HepG2 (cell line): ENCODE measurements around the gene ZNF740. TPM values are rescaled to one million over a fixed set of nuclear protein-coding genes. Genes with fewer than 3 reads are reported as not detected.

Experiments used
- ARID2 ChIP-seq: sonication (generic); formaldehyde crosslinking; IDR thresholded peaks from 2 replicates; pipeline ENCODE4 v1.8.1; 2022; ENCODE audit warnings: mild to moderate bottlenecking, missing genetic modification reagents, borderline replicate concordance
- ATAD3A ChIP-seq: sonication (generic); formaldehyde crosslinking; IDR thresholded peaks from 2 replicates; pipeline ENCODE4 v1.4.0; 2020; ENCODE audit warnings: missing genetic modification reagents
- FLYWCH1 ChIP-seq: sonication (generic); formaldehyde crosslinking; IDR thresholded peaks from 2 replicates; pipeline ENCODE4 v1.8.1; 2023; ENCODE audit warnings: mild to moderate bottlenecking, missing genetic modification reagents
- HDAC2 ChIP-seq: sonication (generic); formaldehyde crosslinking; IDR thresholded peaks from 2 replicates; pipeline ENCODE4 v1.4.0; 2020; ENCODE audit warnings: missing genetic modification reagents
- IKZF1 ChIP-seq: fragments of 450-650 bp; IDR thresholded peaks from 2 replicates; pipeline ENCODE4 v1.7.1; 2016
- MIER2 ChIP-seq: IDR thresholded peaks from 2 replicates; pipeline ENCODE4 v1.6.1; 2016; ENCODE audit warnings: missing biosample characterization, missing genetic modification reagents
- NFYC ChIP-seq: IDR thresholded peaks from 2 replicates; pipeline ENCODE4 v1.6.1; 2016; ENCODE audit warnings: missing genetic modification reagents, missing compliant biosample characterization
- NR2F2 ChIP-seq: IDR thresholded peaks from 2 replicates; pipeline ENCODE4 v1.6.1; 2012; ENCODE audit warnings: low read depth, inconsistent platforms, borderline replicate concordance
- PHF8 ChIP-seq: sonication (generic); formaldehyde crosslinking; IDR thresholded peaks from 2 replicates; pipeline ENCODE4 v1.5.0; 2020; ENCODE audit warnings: missing genetic modification reagents
- YEATS4 ChIP-seq: sonication (generic); formaldehyde crosslinking; IDR thresholded peaks from 2 replicates; pipeline ENCODE4 v1.4.0; 2020; ENCODE audit warnings: missing genetic modification reagents, borderline replicate concordance
- ZIK1 ChIP-seq: sonication (generic); formaldehyde crosslinking; IDR thresholded peaks from 2 replicates; pipeline ENCODE4 v1.5.0; 2020; ENCODE audit warnings: mild to moderate bottlenecking, low read depth, missing genetic modification reagents, borderline replicate concordance
- ZNF10 ChIP-seq: sonication (generic); formaldehyde crosslinking; IDR thresholded peaks from 2 replicates; pipeline ENCODE4 v1.4.0; 2020; ENCODE audit warnings: mild to moderate bottlenecking, low read depth, missing genetic modification reagents, borderline replicate concordance
- ZNF136 ChIP-seq: sonication (generic); formaldehyde crosslinking; IDR thresholded peaks from 2 replicates; pipeline ENCODE4 v1.8.1; 2022; ENCODE audit warnings: low read depth, mild to moderate bottlenecking, moderate library complexity, missing genetic modification reagents
- ZNF30 ChIP-seq: sonication (generic); formaldehyde crosslinking; IDR thresholded peaks from 2 replicates; pipeline ENCODE4 v1.5.0; 2020; ENCODE audit warnings: mild to moderate bottlenecking, missing genetic modification reagents
- ZNF501 ChIP-seq: sonication (generic); formaldehyde crosslinking; IDR thresholded peaks from 2 replicates; pipeline ENCODE4 v1.5.1; 2020; ENCODE audit warnings: mild to moderate bottlenecking, moderate library complexity, missing genetic modification reagents
- ZNF614 ChIP-seq: IDR thresholded peaks from 2 replicates; pipeline ENCODE4 v1.6.1; 2018; ENCODE audit warnings: missing biosample characterization, missing genetic modification reagents, inconsistent platforms, borderline replicate concordance
- ZNF616 ChIP-seq: sonication (generic); formaldehyde crosslinking; IDR thresholded peaks from 2 replicates; pipeline ENCODE4 v1.5.0; 2020; ENCODE audit warnings: low read depth, mild to moderate bottlenecking, missing genetic modification reagents
- ZNF674 ChIP-seq: sonication (generic); formaldehyde crosslinking; IDR thresholded peaks from 2 replicates; pipeline ENCODE4 v1.5.0; 2020; ENCODE audit warnings: low read depth, mild to moderate bottlenecking, missing genetic modification reagents
- ZNF678 ChIP-seq: sonication (generic); formaldehyde crosslinking; IDR thresholded peaks from 2 replicates; pipeline ENCODE4 v1.4.0; 2020; ENCODE audit warnings: mild to moderate bottlenecking, missing genetic modification reagents
- polyA plus RNA-seq, 8 experiments: library from polyadenylated mRNA; depleted of rRNA in 3 of 8; stranded (reverse) in 7 of 8; unstranded in 1 of 8; fragments of >200 nt; fragmentation: Illumina TruSeq in 4 of 8; extraction: Trizol in 4 of 8; gene quantifications; 2 replicates each; pipeline versions ENCODE4 v1.2.1 to v1.2.3, GENCODE V29; 2011 to 2016; ENCODE audit warnings: low read depth in 4 of 8, missing spikeins in 1 of 8, mixed read lengths in 1 of 8; ENCODE audit not compliant: insufficient read depth in 1 of 8
- total RNA-seq, 5 experiments: library from RNA; depleted of rRNA; stranded (reverse); fragments of >200 nt; fragmentation: Illumina TruSeq; extraction: Trizol; gene quantifications; 2 replicates each; pipeline ENCODE4 v1.2.3, GENCODE V29; 2016; ENCODE audit warnings: low read depth in 1 of 5
- TF ChIP-seq, protein P1 (sequence below): sonication (generic); formaldehyde crosslinking; IDR thresholded peaks from 2 replicates; pipeline ENCODE4 v1.5.1; 2020; ENCODE audit warnings: mild to moderate bottlenecking, missing genetic modification reagents, moderate library complexity
- TF ChIP-seq, protein P2 (sequence below): fragments of 450-650 bp; IDR thresholded peaks from 2 replicates; pipeline ENCODE4 v1.6.1; 2016
- TF ChIP-seq, protein P3 (sequence below): sonication (generic); formaldehyde crosslinking; IDR thresholded peaks from 2 replicates; pipeline ENCODE4 v1.8.0; 2022; ENCODE audit warnings: mild to moderate bottlenecking, missing genetic modification reagents, moderate library complexity
- TF ChIP-seq, protein P4 (sequence below): IDR thresholded peaks from 2 replicates; pipeline ENCODE4 v1.6.1; 2016
- TF ChIP-seq, protein P5 (sequence below): sonication (generic); formaldehyde crosslinking; IDR thresholded peaks from 2 replicates; pipeline ENCODE4 v1.5.1; 2020; ENCODE audit warnings: mild to moderate bottlenecking, missing genetic modification reagents, borderline replicate concordance

The ZNF740 gene
- total and polyA plus RNA-seq, 2 of the 13 experiments (the other 11 are each of a cell fraction or from before 2014, with no cell fraction given), result 16.9 to 19.0 TPM

DNA sequence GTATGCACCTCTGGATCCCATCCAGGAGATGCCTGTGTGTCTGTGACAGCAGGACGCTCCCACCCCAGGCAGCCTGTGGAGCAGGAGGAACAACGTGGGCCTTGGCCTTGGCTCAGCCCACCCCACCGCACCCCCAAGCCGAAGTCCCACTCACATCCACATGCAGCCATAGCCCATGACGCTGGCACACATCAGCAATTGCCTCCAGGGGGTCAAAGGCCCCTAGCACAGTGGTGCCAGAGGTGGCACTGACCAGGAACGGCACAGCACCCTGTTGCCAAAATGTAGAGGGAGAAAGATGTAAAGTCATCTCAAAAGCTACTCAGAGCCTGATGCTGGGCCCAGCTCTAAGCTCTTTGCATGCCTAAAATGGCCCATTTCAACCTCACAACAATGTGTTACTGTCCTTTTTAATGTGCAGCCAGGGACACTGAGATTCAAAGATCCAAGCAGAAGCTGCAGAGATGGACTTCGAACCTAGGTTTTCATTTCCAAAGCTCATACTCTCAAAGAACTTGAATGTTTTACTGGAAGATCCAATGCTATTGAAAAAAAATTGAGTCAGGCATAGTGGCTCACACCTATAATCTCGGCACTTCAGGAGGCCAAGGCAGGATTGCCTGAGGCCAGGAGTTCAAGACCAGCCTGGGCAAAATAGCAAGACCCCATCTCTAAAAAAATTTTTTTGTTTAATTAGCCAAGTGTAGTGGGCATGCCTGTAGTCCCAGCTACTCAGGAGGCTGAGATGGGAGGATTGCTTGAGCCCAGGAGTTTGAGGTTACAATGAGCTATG is 19.2 kb upstream of the ZNF740 start (continued):
- TF ChIP-seq, protein P1, sequence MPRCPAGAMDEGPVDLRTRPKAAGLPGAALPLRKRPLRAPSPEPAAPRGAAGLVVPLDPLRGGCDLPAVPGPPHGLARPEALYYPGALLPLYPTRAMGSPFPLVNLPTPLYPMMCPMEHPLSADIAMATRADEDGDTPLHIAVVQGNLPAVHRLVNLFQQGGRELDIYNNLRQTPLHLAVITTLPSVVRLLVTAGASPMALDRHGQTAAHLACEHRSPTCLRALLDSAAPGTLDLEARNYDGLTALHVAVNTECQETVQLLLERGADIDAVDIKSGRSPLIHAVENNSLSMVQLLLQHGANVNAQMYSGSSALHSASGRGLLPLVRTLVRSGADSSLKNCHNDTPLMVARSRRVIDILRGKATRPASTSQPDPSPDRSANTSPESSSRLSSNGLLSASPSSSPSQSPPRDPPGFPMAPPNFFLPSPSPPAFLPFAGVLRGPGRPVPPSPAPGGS (CRISPR knock-in tag), result no peak
- TF ChIP-seq ZNF10 (no peak), ZIK1 (CRISPR knock-in tag) (no peak), MIER2 (CRISPR knock-in tag) (0 out of 2 replicates have a peak, but pooled peaks have one; percentile 15), ZNF674 (CRISPR knock-in tag) (no peak), FLYWCH1 (CRISPR knock-in tag) (no peak), HDAC2 (CRISPR knock-in tag) (0 out of 2 replicates have a peak, but pooled peaks have one; percentile 13), PHF8 (CRISPR knock-in tag) (peak; percentile 28; the same call in 1 of the 2 replicates), ZNF616 (CRISPR knock-in tag) (no peak), IKZF1 (no peak), ARID2 (CRISPR knock-in tag) (no peak), ZNF678 (CRISPR knock-in tag) (no peak), YEATS4 (CRISPR knock-in tag) (no peak; the same call in 1 of the 2 replicates), ZNF614 (CRISPR knock-in tag) (no peak), ATAD3A (CRISPR knock-in tag) (no peak), NR2F2 (no peak), ZNF136 (CRISPR knock-in tag) (0 out of 2 replicates have a peak, but pooled peaks have one; percentile 29), ZNF501 (CRISPR knock-in tag) (no peak), NFYC (CRISPR knock-in tag) (no peak), ZNF30 (CRISPR knock-in tag) (no peak)
- TF ChIP-seq, protein P2, sequence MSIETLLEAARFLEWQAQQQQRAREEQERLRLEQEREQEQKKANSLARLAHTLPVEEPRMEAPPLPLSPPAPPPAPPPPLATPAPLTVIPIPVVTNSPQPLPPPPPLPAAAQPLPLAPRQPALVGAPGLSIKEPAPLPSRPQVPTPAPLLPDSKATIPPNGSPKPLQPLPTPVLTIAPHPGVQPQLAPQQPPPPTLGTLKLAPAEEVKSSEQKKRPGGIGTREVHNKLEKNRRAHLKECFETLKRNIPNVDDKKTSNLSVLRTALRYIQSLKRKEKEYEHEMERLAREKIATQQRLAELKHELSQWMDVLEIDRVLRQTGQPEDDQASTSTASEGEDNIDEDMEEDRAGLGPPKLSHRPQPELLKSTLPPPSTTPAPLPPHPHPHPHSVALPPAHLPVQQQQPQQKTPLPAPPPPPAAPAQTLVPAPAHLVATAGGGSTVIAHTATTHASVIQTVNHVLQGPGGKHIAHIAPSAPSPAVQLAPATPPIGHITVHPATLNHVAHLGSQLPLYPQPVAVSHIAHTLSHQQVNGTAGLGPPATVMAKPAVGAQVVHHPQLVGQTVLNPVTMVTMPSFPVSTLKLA, result no peak
- TF ChIP-seq, protein P3, sequence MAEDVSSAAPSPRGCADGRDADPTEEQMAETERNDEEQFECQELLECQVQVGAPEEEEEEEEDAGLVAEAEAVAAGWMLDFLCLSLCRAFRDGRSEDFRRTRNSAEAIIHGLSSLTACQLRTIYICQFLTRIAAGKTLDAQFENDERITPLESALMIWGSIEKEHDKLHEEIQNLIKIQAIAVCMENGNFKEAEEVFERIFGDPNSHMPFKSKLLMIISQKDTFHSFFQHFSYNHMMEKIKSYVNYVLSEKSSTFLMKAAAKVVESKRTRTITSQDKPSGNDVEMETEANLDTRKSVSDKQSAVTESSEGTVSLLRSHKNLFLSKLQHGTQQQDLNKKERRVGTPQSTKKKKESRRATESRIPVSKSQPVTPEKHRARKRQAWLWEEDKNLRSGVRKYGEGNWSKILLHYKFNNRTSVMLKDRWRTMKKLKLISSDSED (CRISPR knock-in tag), result no peak
- TF ChIP-seq, protein P4, sequence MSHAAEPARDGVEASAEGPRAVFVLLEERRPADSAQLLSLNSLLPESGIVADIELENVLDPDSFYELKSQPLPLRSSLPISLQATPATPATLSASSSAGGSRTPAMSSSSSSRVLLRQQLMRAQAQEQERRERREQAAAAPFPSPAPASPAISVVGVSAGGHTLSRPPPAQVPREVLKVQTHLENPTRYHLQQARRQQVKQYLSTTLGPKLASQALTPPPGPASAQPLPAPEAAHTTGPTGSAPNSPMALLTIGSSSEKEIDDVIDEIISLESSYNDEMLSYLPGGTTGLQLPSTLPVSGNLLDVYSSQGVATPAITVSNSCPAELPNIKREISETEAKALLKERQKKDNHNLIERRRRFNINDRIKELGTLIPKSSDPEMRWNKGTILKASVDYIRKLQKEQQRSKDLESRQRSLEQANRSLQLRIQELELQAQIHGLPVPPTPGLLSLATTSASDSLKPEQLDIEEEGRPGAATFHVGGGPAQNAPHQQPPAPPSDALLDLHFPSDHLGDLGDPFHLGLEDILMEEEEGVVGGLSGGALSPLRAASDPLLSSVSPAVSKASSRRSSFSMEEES (CRISPR knock-in tag), result no peak
- TF ChIP-seq, protein P5, sequence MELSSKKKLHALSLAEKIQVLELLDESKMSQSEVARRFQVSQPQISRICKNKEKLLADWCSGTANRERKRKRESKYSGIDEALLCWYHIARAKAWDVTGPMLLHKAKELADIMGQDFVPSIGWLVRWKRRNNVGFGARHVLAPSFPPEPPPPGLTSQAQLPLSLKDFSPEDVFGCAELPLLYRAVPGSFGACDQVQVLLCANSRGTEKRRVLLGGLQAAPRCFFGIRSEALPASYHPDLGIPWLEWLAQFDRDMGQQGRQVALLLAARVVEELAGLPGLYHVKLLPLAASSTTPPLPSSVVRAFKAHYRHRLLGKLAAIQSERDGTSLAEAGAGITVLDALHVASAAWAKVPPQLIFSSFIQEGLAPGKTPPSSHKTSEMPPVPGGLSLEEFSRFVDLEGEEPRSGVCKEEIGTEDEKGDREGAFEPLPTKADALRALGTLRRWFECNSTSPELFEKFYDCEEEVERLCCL, result no peak
